Measurements from ENCODE around the gene ADAMTS6. TPM values are rescaled to one million over a fixed set of nuclear protein-coding genes. Genes with fewer than 3 reads are reported as not detected.

ADAMTS6 gene
- total RNA-seq, 6 experiments from 2014 or later = 23.1 to 29.9 (median 28.3) TPM

DNA sequence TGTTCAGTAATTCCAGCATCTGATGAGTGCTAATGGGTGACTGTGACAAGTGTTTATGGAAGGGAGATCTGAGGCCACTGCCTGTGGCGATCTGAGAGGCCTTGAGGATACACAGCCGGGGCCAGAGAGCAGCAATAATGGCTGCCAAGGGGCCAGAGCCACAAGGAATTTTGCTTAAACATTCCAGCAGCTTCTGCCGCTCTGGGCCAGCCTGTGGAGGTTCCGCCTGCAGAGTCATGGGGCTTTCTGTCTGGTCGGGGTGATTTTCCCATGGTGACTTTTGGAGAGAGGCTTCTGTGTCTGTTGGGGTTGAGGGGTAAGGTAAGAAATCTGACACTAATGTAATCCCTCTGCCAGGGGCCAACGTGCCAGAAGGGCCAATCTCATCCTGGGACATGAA lies 353.5 kb downstream of the ADAMTS6 start:
- DNase-seq = no peak
- Mint-ChIP-seq H3K4me3 (peak overlapping the region; percentile 53; the same call in 1 of the 2 replicates), H3K9me3 (no peaks in the 10 kb centered on the region), H3K27ac (peak overlapping the region; percentile 82), H3K36me3 (ENCODE audit: low read depth) (no peaks in the 10 kb centered on the region), H3K27me3 (ENCODE audit: insufficient read depth) (no peaks in the 10 kb centered on the region; the same call in 1 of the 2 replicates), H3K4me1 (ENCODE audit: low read depth) (peaks cover 36% of the 10 kb centered on the region)
- TF ChIP-seq, protein P1, sequence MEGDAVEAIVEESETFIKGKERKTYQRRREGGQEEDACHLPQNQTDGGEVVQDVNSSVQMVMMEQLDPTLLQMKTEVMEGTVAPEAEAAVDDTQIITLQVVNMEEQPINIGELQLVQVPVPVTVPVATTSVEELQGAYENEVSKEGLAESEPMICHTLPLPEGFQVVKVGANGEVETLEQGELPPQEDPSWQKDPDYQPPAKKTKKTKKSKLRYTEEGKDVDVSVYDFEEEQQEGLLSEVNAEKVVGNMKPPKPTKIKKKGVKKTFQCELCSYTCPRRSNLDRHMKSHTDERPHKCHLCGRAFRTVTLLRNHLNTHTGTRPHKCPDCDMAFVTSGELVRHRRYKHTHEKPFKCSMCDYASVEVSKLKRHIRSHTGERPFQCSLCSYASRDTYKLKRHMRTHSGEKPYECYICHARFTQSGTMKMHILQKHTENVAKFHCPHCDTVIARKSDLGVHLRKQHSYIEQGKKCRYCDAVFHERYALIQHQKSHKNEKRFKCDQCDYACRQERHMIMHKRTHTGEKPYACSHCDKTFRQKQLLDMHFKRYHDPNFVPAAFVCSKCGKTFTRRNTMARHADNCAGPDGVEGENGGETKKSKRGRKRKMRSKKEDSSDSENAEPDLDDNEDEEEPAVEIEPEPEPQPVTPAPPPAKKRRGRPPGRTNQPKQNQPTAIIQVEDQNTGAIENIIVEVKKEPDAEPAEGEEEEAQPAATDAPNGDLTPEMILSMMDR (IDR thresholded peaks at IDR 0.05) = no peak

DNA sequence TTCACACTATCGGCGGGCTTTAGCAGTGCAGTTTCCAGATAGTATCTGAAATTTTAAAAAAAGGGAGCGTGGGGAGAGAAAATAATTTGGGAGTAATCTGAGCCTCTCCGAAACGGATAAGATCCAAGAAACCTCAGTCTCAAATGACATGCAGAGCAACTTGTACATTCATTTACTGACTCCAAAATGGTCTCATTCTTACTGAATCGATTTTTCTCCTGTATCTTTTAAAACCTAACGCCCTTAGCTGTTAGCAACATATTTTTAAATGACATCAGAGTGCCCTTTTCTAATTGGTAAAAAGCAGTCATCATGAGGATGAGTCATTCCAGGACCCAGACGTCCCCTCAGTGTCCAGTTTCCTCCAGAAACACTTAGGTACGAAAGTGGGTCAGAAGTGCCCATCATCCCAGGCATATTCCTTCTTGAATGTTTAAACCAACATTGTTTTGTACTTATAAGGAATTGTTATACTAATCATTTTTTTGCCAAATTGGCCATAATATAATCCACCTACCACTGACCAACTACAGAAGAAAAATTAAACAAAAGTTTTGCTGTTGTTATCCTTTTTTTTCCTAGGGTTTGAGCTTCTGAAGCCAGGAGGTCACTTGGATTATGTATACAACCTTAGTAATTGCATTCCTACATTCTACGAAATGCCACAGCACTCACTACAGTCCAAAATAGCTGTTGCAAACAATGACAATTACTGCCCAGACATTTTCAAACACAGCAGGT lies 354.4 kb downstream of the ADAMTS6 start:
- H3K27me3 Mint-ChIP-seq (ENCODE audit: insufficient read depth) = no peaks in the 10 kb centered on the region; the same call in 1 of the 2 replicates
- H3K27ac Mint-ChIP-seq = peak overlapping the region; percentile 82
- H3K9me3 Mint-ChIP-seq = no peaks in the 10 kb centered on the region
- H3K36me3 Mint-ChIP-seq (ENCODE audit: low read depth) = peaks cover under 1% of the 10 kb centered on the region; the same call in 1 of the 2 replicates
- peak; percentile 79 for DNase-seq
- TF ChIP-seq, protein P1 (IDR thresholded peaks at IDR 0.05) = no peak; the same call in none of the 2 replicates
- H3K4me1 Mint-ChIP-seq (ENCODE audit: low read depth) = peaks cover 37% of the 10 kb centered on the region
- H3K4me3 Mint-ChIP-seq = peak overlapping the region; percentile 53

DNA sequence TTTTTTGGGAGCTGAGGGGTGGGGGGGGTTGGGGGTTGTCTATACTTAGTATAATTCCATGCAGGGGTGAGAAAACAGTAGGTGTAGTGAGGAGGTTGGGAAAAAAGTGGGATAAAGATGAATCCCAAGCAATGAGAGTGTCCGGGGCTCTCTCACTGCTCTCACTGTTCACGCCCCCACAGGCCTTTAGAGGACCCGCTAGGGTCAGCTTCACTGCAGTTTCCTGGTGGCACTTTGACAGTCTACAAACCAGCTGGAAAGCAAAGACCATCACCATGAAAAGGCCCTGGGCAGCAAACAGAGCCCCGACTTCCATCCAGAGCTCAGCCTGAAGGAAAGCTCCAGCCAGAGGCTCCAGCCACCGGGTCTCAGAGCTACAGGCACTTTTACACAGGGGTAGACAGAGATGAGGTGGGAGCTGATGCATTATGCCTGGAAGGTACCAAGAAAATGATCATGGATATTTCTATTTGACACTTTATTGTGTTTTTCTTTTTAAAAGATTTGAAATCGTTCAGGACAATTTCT lies 355.1 kb downstream of the ADAMTS6 start:
- TF ChIP-seq, protein P1 (IDR thresholded peaks at IDR 0.05) = no peak
- Mint-ChIP-seq H3K9me3 (no peaks in the 10 kb centered on the region), H3K4me3 (peak overlapping the region; percentile 53; the same call in 1 of the 2 replicates), H3K36me3 (ENCODE audit: low read depth) (peaks cover 8% of the 10 kb centered on the region; the same call in 1 of the 2 replicates), H3K27ac (peak overlapping the region; percentile 82), H3K27me3 (ENCODE audit: insufficient read depth) (no peaks in the 10 kb centered on the region; the same call in 1 of the 2 replicates), H3K4me1 (ENCODE audit: low read depth) (peaks cover 44% of the 10 kb centered on the region)
- DNase-seq = no peak

DNA sequence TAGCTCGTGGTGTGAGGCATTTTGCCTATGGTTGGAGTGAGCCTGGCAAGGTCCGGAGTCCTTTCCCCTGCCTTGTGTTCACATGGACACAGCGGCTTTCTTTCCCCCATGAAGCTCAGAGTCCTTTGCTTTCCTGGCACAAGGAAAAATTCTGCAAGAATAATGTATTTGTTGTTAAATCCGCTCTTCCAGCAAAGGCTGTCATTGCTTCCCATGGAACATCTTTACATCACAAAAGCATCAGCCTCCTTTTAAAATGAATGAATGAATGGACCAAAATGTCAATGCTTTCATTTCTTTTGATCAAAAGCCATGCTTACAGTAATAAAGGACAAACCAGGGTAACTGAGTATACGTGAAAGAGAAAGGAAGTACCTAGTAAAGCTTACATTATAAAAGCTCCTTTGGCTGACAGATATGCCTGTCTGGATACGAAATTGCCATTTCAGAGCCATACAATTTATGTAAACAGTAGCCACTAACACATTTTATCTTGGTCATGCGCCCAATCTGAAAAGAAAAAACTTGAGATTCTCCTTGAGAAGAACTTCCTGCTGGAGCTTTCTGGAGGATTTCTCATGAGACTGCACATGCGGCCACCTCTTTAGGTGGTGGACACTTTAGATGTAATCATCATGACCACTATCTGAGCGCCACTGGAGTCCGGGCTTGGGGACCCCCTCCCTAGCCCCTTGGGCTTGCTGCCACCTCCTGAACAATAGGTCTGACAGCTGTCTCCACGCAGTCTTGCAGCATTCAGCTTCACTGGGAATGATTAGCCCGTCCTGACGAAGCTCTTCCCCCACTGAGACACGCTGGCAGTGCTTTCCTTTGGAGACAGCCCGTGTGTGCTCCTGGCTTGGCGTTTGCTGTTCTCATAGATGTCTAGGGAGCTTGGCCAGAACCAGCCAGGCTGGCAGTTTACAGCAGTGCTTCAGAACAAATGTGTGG lies 355.9 kb downstream of the ADAMTS6 start:
- DNase-seq = no peak
- H3K4me1 Mint-ChIP-seq (ENCODE audit: low read depth) = peaks cover 48% of the 10 kb centered on the region
- H3K9me3 Mint-ChIP-seq = no peaks in the 10 kb centered on the region
- TF ChIP-seq, protein P1 (IDR thresholded peaks at IDR 0.05) = no peak
- peaks cover 9% of the 10 kb centered on the region; the same call in 1 of the 2 replicates for H3K36me3 Mint-ChIP-seq (ENCODE audit: low read depth)
- peak overlapping the region; percentile 53; the same call in 1 of the 2 replicates for H3K4me3 Mint-ChIP-seq
- no peaks in the 10 kb centered on the region; the same call in none of the 2 replicates for H3K27me3 Mint-ChIP-seq (ENCODE audit: insufficient read depth)
- peak overlapping the region; percentile 82 for H3K27ac Mint-ChIP-seq

GRCh38 chr5:65121880-65122436 lies 359.8 kb downstream of the ADAMTS6 start:
- DNase-seq = peak; percentile 75
- peaks cover 31% of the 10 kb centered on the region for H3K4me1 Mint-ChIP-seq (ENCODE audit: low read depth)
- peak overlapping the region; percentile 67 for H3K27ac Mint-ChIP-seq
- TF ChIP-seq, protein P1 (IDR thresholded peaks at IDR 0.05) = no peak
- H3K27me3 Mint-ChIP-seq (ENCODE audit: insufficient read depth) = no peaks in the 10 kb centered on the region; the same call in none of the 2 replicates
- H3K4me3 Mint-ChIP-seq = no peak overlapping the region
- H3K9me3 Mint-ChIP-seq = peaks cover 12% of the 10 kb centered on the region
- peaks cover 17% of the 10 kb centered on the region for H3K36me3 Mint-ChIP-seq (ENCODE audit: low read depth)

Measured in HFFc6 (cell line).